K562 (cell line): ENCODE measurements around the gene PSMC4.

Source experiments
- BRCA1 ChIP-seq, 2 experiments: fragments of 450-650 bp in 1 of 2; sonication (generic) in 1 of 2; formaldehyde crosslinking in 1 of 2; IDR thresholded peaks; 2 replicates each; pipeline versions ENCODE4 v1.5.0 to v1.6.1; 2017 to 2020; ENCODE audit warnings: mild to moderate bottlenecking in 1 of 2, missing genetic modification reagents in 1 of 2
- DPF2 ChIP-seq: fragments of 450-650 bp; IDR thresholded peaks from 2 replicates; pipeline ENCODE4 v1.6.1; 2016
- HOXB6 ChIP-seq: fragments of 250-450 bp; sonication (Bioruptor Pico); IDR thresholded peaks from 2 replicates; pipeline ENCODE4 v1.5.1; 2022; ENCODE audit warnings: mild to moderate bottlenecking, borderline replicate concordance
- HSF4 ChIP-seq: fragments of 250-450 bp; sonication (Bioruptor Pico); IDR thresholded peaks from 2 replicates; pipeline ENCODE4 v2.1.2; 2022; ENCODE audit warnings: mild to moderate bottlenecking, moderate library complexity, borderline replicate concordance
- RFX5 ChIP-seq: IDR thresholded peaks from 2 replicates; pipeline ENCODE4 v1.6.1; 2011; ENCODE audit warnings: low read depth, mild to moderate bottlenecking, improper control_type of control experiment, low read length
- ZNF274 ChIP-seq: IDR thresholded peaks from 2 replicates; pipeline ENCODE4 v1.6.1; 2011; ENCODE audit warnings: low read depth, mild to moderate bottlenecking, low read length, moderate library complexity, borderline replicate concordance
- TF ChIP-seq, protein P1 (sequence below), 3 experiments: IDR thresholded peaks in 2 of 3; conservative IDR thresholded peaks in 1 of 3; 2 replicates each; pipeline ENCODE4 v1.5.1; 2011 to 2012; ENCODE audit warnings: low read length in 3 of 3, mild to moderate bottlenecking in 3 of 3, control low read depth in 2 of 3, improper control_type of control experiment in 1 of 3, inconsistent platforms in 1 of 3, low read depth in 1 of 3, mixed read lengths in 1 of 3, moderate library complexity in 1 of 3; ENCODE audit not compliant: insufficient read depth in 2 of 3
- TF ChIP-seq, protein P2 (sequence below), 2 experiments: fragments of 450-650 bp; formaldehyde crosslinking in 1 of 2; IDR thresholded peaks; 2 replicates each; pipeline versions ENCODE4 v1.4.0 to v1.6.1; 2014 to 2020; ENCODE audit warnings: mild to moderate bottlenecking in 2 of 2, borderline replicate concordance in 1 of 2, low read depth in 1 of 2

DNA sequence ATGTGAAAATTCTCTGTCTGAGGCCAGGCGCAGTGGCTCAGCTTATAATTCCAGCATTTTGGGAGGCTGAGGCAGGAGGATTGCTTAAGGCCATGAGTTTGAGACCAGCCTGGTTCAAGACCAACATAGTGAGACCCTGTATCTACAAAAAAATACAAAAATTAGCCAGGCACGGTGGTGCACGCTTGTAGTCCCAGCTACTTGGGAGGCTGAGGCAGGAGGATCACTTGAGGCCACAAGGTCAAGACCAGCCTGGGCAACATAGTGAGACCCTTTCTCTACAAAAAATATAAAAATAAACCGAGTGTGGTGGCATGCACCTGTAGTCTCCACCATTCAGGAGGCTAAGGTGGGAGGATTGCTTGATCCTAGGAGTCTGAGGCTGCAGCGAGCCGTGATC lies 34.3 kb upstream of the PSMC4 start:
- TF ChIP-seq DPF2 (no peak), RFX5 (no peak), ZNF274 (no peak), HSF4 (no peak), HOXB6 (CRISPR knock-in tag) (no peak), BRCA1 (IDR thresholded peaks at IDR 0.05) (no peak), BRCA1 (CRISPR knock-in tag; IDR thresholded peaks at IDR 0.05) (no peak)
- TF ChIP-seq, protein P1, sequence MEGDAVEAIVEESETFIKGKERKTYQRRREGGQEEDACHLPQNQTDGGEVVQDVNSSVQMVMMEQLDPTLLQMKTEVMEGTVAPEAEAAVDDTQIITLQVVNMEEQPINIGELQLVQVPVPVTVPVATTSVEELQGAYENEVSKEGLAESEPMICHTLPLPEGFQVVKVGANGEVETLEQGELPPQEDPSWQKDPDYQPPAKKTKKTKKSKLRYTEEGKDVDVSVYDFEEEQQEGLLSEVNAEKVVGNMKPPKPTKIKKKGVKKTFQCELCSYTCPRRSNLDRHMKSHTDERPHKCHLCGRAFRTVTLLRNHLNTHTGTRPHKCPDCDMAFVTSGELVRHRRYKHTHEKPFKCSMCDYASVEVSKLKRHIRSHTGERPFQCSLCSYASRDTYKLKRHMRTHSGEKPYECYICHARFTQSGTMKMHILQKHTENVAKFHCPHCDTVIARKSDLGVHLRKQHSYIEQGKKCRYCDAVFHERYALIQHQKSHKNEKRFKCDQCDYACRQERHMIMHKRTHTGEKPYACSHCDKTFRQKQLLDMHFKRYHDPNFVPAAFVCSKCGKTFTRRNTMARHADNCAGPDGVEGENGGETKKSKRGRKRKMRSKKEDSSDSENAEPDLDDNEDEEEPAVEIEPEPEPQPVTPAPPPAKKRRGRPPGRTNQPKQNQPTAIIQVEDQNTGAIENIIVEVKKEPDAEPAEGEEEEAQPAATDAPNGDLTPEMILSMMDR (IDR thresholded peaks at IDR 0.05 in 2 of 3, conservative IDR thresholded peaks at IDR 0.05 in 1 of 3; ENCODE audit: insufficient read depth in 2 of 3, low read depth in 1 of 3, low read length in 3 of 3): no peak
- TF ChIP-seq, protein P2, sequence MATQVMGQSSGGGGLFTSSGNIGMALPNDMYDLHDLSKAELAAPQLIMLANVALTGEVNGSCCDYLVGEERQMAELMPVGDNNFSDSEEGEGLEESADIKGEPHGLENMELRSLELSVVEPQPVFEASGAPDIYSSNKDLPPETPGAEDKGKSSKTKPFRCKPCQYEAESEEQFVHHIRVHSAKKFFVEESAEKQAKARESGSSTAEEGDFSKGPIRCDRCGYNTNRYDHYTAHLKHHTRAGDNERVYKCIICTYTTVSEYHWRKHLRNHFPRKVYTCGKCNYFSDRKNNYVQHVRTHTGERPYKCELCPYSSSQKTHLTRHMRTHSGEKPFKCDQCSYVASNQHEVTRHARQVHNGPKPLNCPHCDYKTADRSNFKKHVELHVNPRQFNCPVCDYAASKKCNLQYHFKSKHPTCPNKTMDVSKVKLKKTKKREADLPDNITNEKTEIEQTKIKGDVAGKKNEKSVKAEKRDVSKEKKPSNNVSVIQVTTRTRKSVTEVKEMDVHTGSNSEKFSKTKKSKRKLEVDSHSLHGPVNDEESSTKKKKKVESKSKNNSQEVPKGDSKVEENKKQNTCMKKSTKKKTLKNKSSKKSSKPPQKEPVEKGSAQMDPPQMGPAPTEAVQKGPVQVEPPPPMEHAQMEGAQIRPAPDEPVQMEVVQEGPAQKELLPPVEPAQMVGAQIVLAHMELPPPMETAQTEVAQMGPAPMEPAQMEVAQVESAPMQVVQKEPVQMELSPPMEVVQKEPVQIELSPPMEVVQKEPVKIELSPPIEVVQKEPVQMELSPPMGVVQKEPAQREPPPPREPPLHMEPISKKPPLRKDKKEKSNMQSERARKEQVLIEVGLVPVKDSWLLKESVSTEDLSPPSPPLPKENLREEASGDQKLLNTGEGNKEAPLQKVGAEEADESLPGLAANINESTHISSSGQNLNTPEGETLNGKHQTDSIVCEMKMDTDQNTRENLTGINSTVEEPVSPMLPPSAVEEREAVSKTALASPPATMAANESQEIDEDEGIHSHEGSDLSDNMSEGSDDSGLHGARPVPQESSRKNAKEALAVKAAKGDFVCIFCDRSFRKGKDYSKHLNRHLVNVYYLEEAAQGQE (IDR thresholded peaks at IDR 0.05; ENCODE audit: borderline replicate concordance): no peak
- TF ChIP-seq, protein P2 (CRISPR knock-in tag; IDR thresholded peaks at IDR 0.05; ENCODE audit: low read depth): no peak
